ENCODE measurements around the gene FAM162B. TPM values are rescaled to one million over a fixed set of nuclear protein-coding genes. Genes with fewer than 3 reads are reported as not detected.
"Not testable (repeated sequence)": the region's sequence is repeated elsewhere in the genome, so short reads cannot be mapped to it uniquely, and the experiment has no call there.

The FAM162B gene
- total and polyA plus RNA-seq, 3 experiments from 2014 or later, result not detected

- Mint-ChIP-seq H3K4me1 (peaks cover 6 to 14% (median 13%) of the 10 kb centered on the region in 3 donors), H3K9me3 (peaks cover 0 to 2% (median 0%) of the 10 kb centered on the region in 5 donors), H3K27ac (no peak overlapping the region), H3K27me3 (peaks cover 20 to 58% of the 10 kb centered on the region in 2 donors), H3K36me3 (no peaks in the 10 kb centered on the region), H3K4me3 (no peak overlapping the region)
- CTCF ChIA-PET, result no interaction called here
- H3K4me3 ChIP-seq (ENCODE audit: low read length), result no peak overlapping the region
- H3K9me3 ChIP-seq (ENCODE audit: low read length), result no peaks in the 10 kb centered on the region
- no peaks in the 10 kb centered on the region for H3K36me3 ChIP-seq (ENCODE audit: insufficient read depth, low read length)
- POLR2A ChIA-PET, result no interaction called here
- no peaks in the 10 kb centered on the region for H3K4me1 ChIP-seq (ENCODE audit: insufficient read depth, low read length)
- no peak for DNase-seq
- no peak overlapping the region for H3K27ac ChIP-seq (ENCODE audit: low read depth, low read length)
- H3K27me3 ChIP-seq (ENCODE audit: insufficient read depth, low read length, poor library complexity, severe bottlenecking), result peaks cover 14% of the 10 kb centered on the region
Measured at GRCh38 chr6:116761779-116762178, 3.7 kb downstream of the FAM162B start.

GRCh38 chr6:116745176-116745575 is 20.3 kb downstream of the FAM162B start:
- no peak overlapping the region for H3K4me3 ChIP-seq (ENCODE audit: low read length)
- POLR2A ChIA-PET, result no interaction called here
- H3K27ac Mint-ChIP-seq, result no peak overlapping the region
- H3K36me3 Mint-ChIP-seq, result peaks cover 0 to 3% (median 0%) of the 10 kb centered on the region in 3 donors
- no peak for DNase-seq
- no peaks in the 10 kb centered on the region for H3K4me1 ChIP-seq (ENCODE audit: insufficient read depth, low read length)
- no peaks in the 10 kb centered on the region for H3K27me3 ChIP-seq (ENCODE audit: insufficient read depth, low read length, poor library complexity, severe bottlenecking)
- no peaks in the 10 kb centered on the region for H3K9me3 ChIP-seq (ENCODE audit: low read length)
- CTCF ChIA-PET, result no interaction called here
- no peak overlapping the region for H3K4me3 Mint-ChIP-seq
- H3K4me1 Mint-ChIP-seq, result no peaks in the 10 kb centered on the region
- no peaks in the 10 kb centered on the region for H3K36me3 ChIP-seq (ENCODE audit: insufficient read depth, low read length)
- peaks cover 5 to 6% of the 10 kb centered on the region in 2 donors for H3K27me3 Mint-ChIP-seq
- no peak overlapping the region for H3K27ac ChIP-seq (ENCODE audit: low read depth, low read length)
- H3K9me3 Mint-ChIP-seq, result peaks cover 19 to 37% (median 30%) of the 10 kb centered on the region in 5 donors

GRCh38 chr6:116741571-116741970 is 23.9 kb downstream of the FAM162B start:
- Histone ChIP-seq H3K36me3 (ENCODE audit: insufficient read depth, low read length) (no peaks in the 10 kb centered on the region), H3K4me1 (ENCODE audit: insufficient read depth, low read length) (no peaks in the 10 kb centered on the region), H3K27me3 (ENCODE audit: insufficient read depth, low read length, poor library complexity, severe bottlenecking) (no peaks in the 10 kb centered on the region), H3K27ac (ENCODE audit: low read depth, low read length) (no peak overlapping the region), H3K9me3 (ENCODE audit: low read length) (no peaks in the 10 kb centered on the region), H3K4me3 (ENCODE audit: low read length) (no peak overlapping the region)
- ChIA-PET POLR2A (no interaction called here), CTCF (no interaction called here)
- peaks cover 34 to 60% (median 48%) of the 10 kb centered on the region in 5 donors for H3K9me3 Mint-ChIP-seq
- no peak overlapping the region for H3K27ac Mint-ChIP-seq
- no peaks in the 10 kb centered on the region for H3K4me1 Mint-ChIP-seq
- H3K4me3 Mint-ChIP-seq, result no peak overlapping the region
- DNase-seq, result no peak
- peaks cover 11 to 16% (median 12%) of the 10 kb centered on the region in 3 donors for H3K36me3 Mint-ChIP-seq
- H3K27me3 Mint-ChIP-seq, result peaks cover 0 to 1% of the 10 kb centered on the region in 2 donors

DNA sequence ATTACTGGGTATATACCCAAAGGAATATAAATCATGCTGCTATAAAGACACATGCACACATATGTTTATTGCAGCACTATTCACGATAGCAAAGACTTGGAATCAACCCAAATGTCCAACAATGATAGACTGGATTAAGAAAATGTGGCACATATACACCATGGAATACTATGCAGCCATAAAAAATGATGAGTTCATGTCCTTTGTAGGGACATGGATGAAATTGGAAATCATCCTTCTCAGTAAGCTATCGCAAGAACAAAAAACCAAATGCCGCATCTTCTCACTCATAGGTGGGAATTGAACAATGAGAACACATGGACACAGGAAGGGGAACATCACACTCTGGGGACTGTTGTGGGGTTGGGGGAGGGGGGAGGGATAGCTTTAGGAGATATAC is 25.0 kb downstream of the FAM162B start:
- H3K4me3 Mint-ChIP-seq; H3K4me3 ChIP-seq (ENCODE audit: low read length); H3K4me1 Mint-ChIP-seq; H3K36me3 ChIP-seq (ENCODE audit: insufficient read depth, low read length); H3K9me3 ChIP-seq (ENCODE audit: low read length); H3K4me1 ChIP-seq (ENCODE audit: insufficient read depth, low read length); CTCF ChIA-PET; DNase-seq; H3K27ac ChIP-seq (ENCODE audit: low read depth, low read length); H3K27me3 Mint-ChIP-seq; H3K27me3 ChIP-seq (ENCODE audit: insufficient read depth, low read length, poor library complexity, severe bottlenecking); H3K27ac Mint-ChIP-seq; POLR2A ChIA-PET: not testable (repeated sequence)
- H3K9me3 Mint-ChIP-seq, result peaks cover 35 to 66% (median 55%) of the 10 kb centered on the region in 5 donors
- peaks cover 18 to 27% (median 21%) of the 10 kb centered on the region in 3 donors for H3K36me3 Mint-ChIP-seq

DNA sequence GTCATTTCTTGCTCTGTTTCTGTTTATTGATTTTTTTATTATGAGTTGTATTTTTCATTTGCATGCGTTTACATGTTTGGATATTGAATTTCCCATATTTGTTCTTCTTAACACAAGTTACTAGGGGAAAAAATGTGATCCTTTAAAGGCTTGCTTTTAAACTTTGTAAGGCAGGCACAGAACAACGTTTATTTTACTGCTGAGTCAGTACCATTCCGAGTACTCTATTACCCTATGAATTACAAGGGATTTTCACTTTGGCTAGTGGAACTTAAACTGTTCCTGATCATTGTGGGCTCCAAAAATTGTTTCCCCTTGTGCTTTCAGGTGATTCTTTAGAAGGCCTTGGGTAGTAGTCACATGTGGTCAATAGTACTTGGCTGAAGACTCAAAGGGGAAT is 28.5 kb downstream of the FAM162B start:
- Histone ChIP-seq H3K4me3 (ENCODE audit: low read length) (no peak overlapping the region), H3K27ac (ENCODE audit: low read depth, low read length) (no peak overlapping the region), H3K9me3 (ENCODE audit: low read length) (no peaks in the 10 kb centered on the region), H3K36me3 (ENCODE audit: insufficient read depth, low read length) (peaks cover 6% of the 10 kb centered on the region), H3K27me3 (ENCODE audit: insufficient read depth, low read length, poor library complexity, severe bottlenecking) (no peaks in the 10 kb centered on the region), H3K4me1 (ENCODE audit: insufficient read depth, low read length) (no peaks in the 10 kb centered on the region)
- H3K9me3 Mint-ChIP-seq, result peaks cover 25 to 43% (median 40%) of the 10 kb centered on the region in 5 donors
- no peak overlapping the region for H3K4me3 Mint-ChIP-seq
- POLR2A ChIA-PET, result no interaction called here
- DNase-seq, result no peak
- CTCF ChIA-PET, result no interaction called here
- H3K4me1 Mint-ChIP-seq, result no peaks in the 10 kb centered on the region
- peaks cover 28 to 47% (median 46%) of the 10 kb centered on the region in 3 donors for H3K36me3 Mint-ChIP-seq
- no peak overlapping the region for H3K27ac Mint-ChIP-seq
- no peaks in the 10 kb centered on the region for H3K27me3 Mint-ChIP-seq

GRCh38 chr6:116730513-116730912 is 35.0 kb downstream of the FAM162B start:
- Mint-ChIP-seq H3K4me3 (no peak overlapping the region), H3K27me3 (no peaks in the 10 kb centered on the region), H3K9me3 (peaks cover 0 to 12% (median 0%) of the 10 kb centered on the region in 5 donors), H3K4me1 (no peaks in the 10 kb centered on the region), H3K36me3 (peaks cover 32 to 79% (median 47%) of the 10 kb centered on the region in 3 donors), H3K27ac (no peak overlapping the region)
- CTCF ChIA-PET, result no interaction called here
- Histone ChIP-seq H3K27ac (ENCODE audit: low read depth, low read length) (no peak overlapping the region), H3K4me3 (ENCODE audit: low read length) (no peak overlapping the region), H3K27me3 (ENCODE audit: insufficient read depth, low read length, poor library complexity, severe bottlenecking) (no peaks in the 10 kb centered on the region), H3K9me3 (ENCODE audit: low read length) (no peaks in the 10 kb centered on the region), H3K36me3 (ENCODE audit: insufficient read depth, low read length) (peaks cover 18% of the 10 kb centered on the region), H3K4me1 (ENCODE audit: insufficient read depth, low read length) (no peaks in the 10 kb centered on the region)
- no peak for DNase-seq
- POLR2A ChIA-PET, result no interaction called here

- ChIA-PET CTCF (no interaction called here), POLR2A (no interaction called here)
- H3K4me1 Mint-ChIP-seq, result peaks cover 0 to 3% (median 0%) of the 10 kb centered on the region in 3 donors
- no peak for DNase-seq
- Histone ChIP-seq H3K9me3 (ENCODE audit: low read length) (no peaks in the 10 kb centered on the region), H3K27me3 (ENCODE audit: insufficient read depth, low read length, poor library complexity, severe bottlenecking) (no peaks in the 10 kb centered on the region), H3K27ac (ENCODE audit: low read depth, low read length) (no peak overlapping the region), H3K4me1 (ENCODE audit: insufficient read depth, low read length) (no peaks in the 10 kb centered on the region), H3K36me3 (ENCODE audit: insufficient read depth, low read length) (peaks cover 24% of the 10 kb centered on the region), H3K4me3 (ENCODE audit: low read length) (no peak overlapping the region)
- no peaks in the 10 kb centered on the region for H3K27me3 Mint-ChIP-seq
- peaks cover 34 to 82% (median 36%) of the 10 kb centered on the region in 3 donors for H3K36me3 Mint-ChIP-seq
- peak overlapping the region in 1 of 8 donors; percentile 22 for H3K27ac Mint-ChIP-seq
- no peaks in the 10 kb centered on the region for H3K9me3 Mint-ChIP-seq
- H3K4me3 Mint-ChIP-seq, result no peak overlapping the region
Measured at GRCh38 chr6:116726947-116727346, 38.6 kb downstream of the FAM162B start.

DNA sequence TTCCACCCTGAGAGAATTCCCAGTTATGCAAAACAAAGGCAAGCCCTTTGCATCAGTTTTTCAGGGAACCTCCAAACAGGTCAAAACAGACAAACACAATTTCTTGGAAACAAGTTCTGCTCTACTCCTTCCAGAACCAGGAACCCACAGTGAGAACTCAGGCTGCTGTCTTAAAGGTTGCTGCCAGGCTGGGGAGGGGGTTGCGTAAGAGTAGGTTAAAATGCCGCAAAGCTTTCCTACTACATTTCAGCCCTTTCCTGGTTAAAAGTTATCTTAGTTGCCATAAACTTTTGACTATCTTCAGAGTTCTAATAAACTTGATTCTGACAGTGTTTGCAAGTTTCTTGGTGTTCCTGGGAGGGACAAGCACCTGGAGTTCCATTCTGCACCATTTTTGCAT is 50.8 kb downstream of the FAM162B start:
- DNase-seq, result no peak
- Mint-ChIP-seq H3K27me3 (no peaks in the 10 kb centered on the region), H3K4me1 (peaks cover 24 to 39% (median 25%) of the 10 kb centered on the region in 3 donors), H3K36me3 (peaks cover 10 to 83% (median 22%) of the 10 kb centered on the region in 3 donors), H3K4me3 (no peak overlapping the region), H3K9me3 (no peaks in the 10 kb centered on the region), H3K27ac (peak overlapping the region in 1 of 8 donors; percentile 36)
- peaks cover 24% of the 10 kb centered on the region for H3K36me3 ChIP-seq (ENCODE audit: insufficient read depth, low read length)
- H3K9me3 ChIP-seq (ENCODE audit: low read length), result no peaks in the 10 kb centered on the region
- no peaks in the 10 kb centered on the region for H3K27me3 ChIP-seq (ENCODE audit: insufficient read depth, low read length, poor library complexity, severe bottlenecking)
- no peaks in the 10 kb centered on the region for H3K4me1 ChIP-seq (ENCODE audit: insufficient read depth, low read length)
- no peak overlapping the region for H3K27ac ChIP-seq (ENCODE audit: low read depth, low read length)
- no peak overlapping the region for H3K4me3 ChIP-seq (ENCODE audit: low read length)
- ChIA-PET CTCF (interaction anchor here (1.5 kb wide), 1 partner anchor 15 kb away, joined by 4 read pairs; no protein-coding TSS in a partner anchor), POLR2A (no interaction called here)
